NCI-H2196 (cell line): ENCODE results near the gene SPIRE1.

Source experiments
- DNase-seq: peaks from one replicate; lab custom pipeline; 2025; ENCODE audit not compliant: unreplicated experiment; lab: John Stamatoyannopoulos, UW

Gene SPIRE1

GRCh38 chr18:12657684-12658425 is at the start of gene SPIRE1:
Gene SPIRE1, minus strand, starts transcription at chr18:12658107. Its CDS starts 241 bp downstream, at chr18:12657866.
- peak; percentile 84 for DNase-seq

GRCh38 chr18:12703664-12704063 is 45.8 kb upstream of the SPIRE1 start:
- no peak for DNase-seq

GRCh38 chr18:12703096-12703567 is 45.2 kb upstream of the SPIRE1 start:
- no peak for DNase-seq

- peak; percentile 87 for DNase-seq
Measured at GRCh38 chr18:12702221-12703095, 44.6 kb upstream of the SPIRE1 start, which contains the start of the genes CEP76 and PSMG2. Gene CEP76, minus strand, starts transcription at chr18:12702723. Its CDS starts 175 bp downstream, at chr18:12702548. Gene PSMG2, plus strand, starts transcription at chr18:12703042. Its CDS starts 66 bp downstream, at chr18:12703108.

GRCh38 chr18:12701161-12701560 is 43.3 kb upstream of the SPIRE1 start:
- no peak for DNase-seq

- DNase-seq: no peak
Measured at GRCh38 chr18:12699747-12700146, 41.8 kb upstream of the SPIRE1 start.

- DNase-seq: no peak
Measured at GRCh38 chr18:12694032-12694431, 36.1 kb upstream of the SPIRE1 start.

GRCh38 chr18:12692206-12692605 is 34.3 kb upstream of the SPIRE1 start:
- DNase-seq: no peak

GRCh38 chr18:12689256-12689850 is 31.4 kb upstream of the SPIRE1 start:
- DNase-seq: no peak

GRCh38 chr18:12686100-12686499 is 28.2 kb upstream of the SPIRE1 start:
- no peak for DNase-seq

- no peak for DNase-seq
Measured at GRCh38 chr18:12679183-12679786, 21.4 kb upstream of the SPIRE1 start.

GRCh38 chr18:12668041-12668440 is 10.1 kb upstream of the SPIRE1 start:
- no peak for DNase-seq

GRCh38 chr18:12659904-12660605 is 2.1 kb upstream of the SPIRE1 start:
- peak; percentile 64 for DNase-seq

- DNase-seq: peak; percentile 74
Measured at GRCh38 chr18:12658426-12659138, 675 bp upstream of the SPIRE1 start.

GRCh38 chr18:12656938-12657683 is 796 bp downstream of the SPIRE1 start:
- peak; percentile 66 for DNase-seq

GRCh38 chr18:12656605-12656937 is 1.3 kb downstream of the SPIRE1 start:
- DNase-seq: no peak

GRCh38 chr18:12654971-12655370 is 2.9 kb downstream of the SPIRE1 start:
- no peak for DNase-seq

GRCh38 chr18:12652861-12653401 is 5.0 kb downstream of the SPIRE1 start:
- no peak for DNase-seq

- DNase-seq: no peak
Measured at GRCh38 chr18:12651651-12652050, 6.3 kb downstream of the SPIRE1 start.
